Lower leg skin (tissue), 4 donors: ENCODE measurements around the gene FBN1. TPM values are rescaled to one million over a fixed set of nuclear protein-coding genes. Genes with fewer than 3 reads are reported as not detected.

Experiments used
- DNase-seq, 2 donors: peaks; one replicate each; pipeline ENCODE4 v3.0.0-alpha.2; 2019; ENCODE audit warnings: low spot score in 2 of 2
- H3K4me3 ChIP-seq: fragments of 200-600 bp; sonication (generic); 2 replicates; pipeline ENCODE4 v1.5.1; 2017; ENCODE audit warnings: mild to moderate bottlenecking, low read depth; ENCODE audit not compliant: poor library complexity, severe bottlenecking
- CTCF ChIP-seq, 3 donors: fragments of 450-650 bp; IDR thresholded peaks; one replicate each; pipeline ENCODE4 v1.5.1; 2016; ENCODE audit warnings: antibody characterized with exemption in 3 of 3, mild to moderate bottlenecking in 3 of 3, moderate library complexity in 2 of 3
- POLR2A ChIP-seq, 2 donors: fragments of 450-650 bp; IDR thresholded peaks; one replicate each; pipeline ENCODE4 v1.6.1; 2016 to 2017; ENCODE audit warnings: antibody characterized with exemption in 2 of 2, mild to moderate bottlenecking in 1 of 2, moderate library complexity in 1 of 2
- WGBS, 2 donors: methylation state at CpG; one replicate each; pipeline ENCODE4 v1.1.5; 2018; 5-methylcytosine and 5-hydroxymethylcytosine counted together
- intact Hi-C: fragments of 100-400 bp; cut with DNase I; formaldehyde crosslinking; loops from one replicate; pipeline ENCODE4 v1.15.0; 2023; ENCODE audit warnings: low total_unique reads
- total RNA-seq, 4 donors: library from RNA; depleted of rRNA; stranded (reverse); fragments of >200 nt; gene quantifications; one replicate each; pipeline ENCODE4 v1.1.0, GENCODE V29; 2016

FBN1 gene
- total RNA-seq, 4 donors from 2014 or later = 15.0 to 59.3 (median 24.0) TPM

DNA sequence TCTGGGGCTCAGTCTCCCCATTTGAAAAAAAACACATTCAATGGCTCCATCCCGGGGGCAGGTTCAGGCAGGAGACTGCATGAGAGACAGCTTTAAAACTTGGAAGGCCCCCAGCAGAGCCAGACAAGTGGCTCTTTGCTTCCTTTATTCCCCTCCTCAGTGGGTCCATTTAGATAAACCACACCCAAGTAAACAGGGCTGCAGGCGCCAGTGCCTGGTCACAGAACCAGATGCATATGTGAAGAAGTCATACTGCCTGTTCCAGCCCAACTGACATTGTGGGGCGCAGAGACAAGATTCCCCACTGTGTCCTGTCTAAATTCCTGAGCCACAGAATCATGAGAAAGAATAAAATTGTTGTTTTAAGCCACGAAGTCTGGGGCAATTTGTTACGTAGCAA lies 9.0 kb downstream of the FBN1 start:
- no peak for DNase-seq

DNA sequence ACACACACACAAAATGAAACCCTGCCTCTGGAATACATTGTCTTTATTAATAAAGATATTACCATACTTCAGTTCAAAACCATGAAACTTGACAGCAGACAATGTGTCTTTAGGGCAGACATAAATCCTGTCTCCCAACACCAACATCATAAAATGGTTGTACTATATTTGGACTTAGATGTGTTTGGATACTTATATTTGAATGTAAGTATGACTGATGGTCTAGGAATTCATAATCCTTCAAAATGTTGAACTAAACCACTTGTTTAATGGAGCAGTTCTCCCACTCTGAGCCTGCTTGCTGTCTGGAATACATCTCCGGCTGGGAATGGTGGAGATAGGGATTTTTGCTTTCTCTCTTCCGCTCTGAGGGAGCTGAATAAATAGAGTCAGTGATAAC lies 10.6 kb downstream of the FBN1 start:
- no peak for DNase-seq
- 76 to 83% methylated on average over 2 of the region's 2 CpGs for WGBS, 2 donors
- intact Hi-C loops = no loop called here
- no peak overlapping the region for H3K4me3 ChIP-seq
- TF ChIP-seq POLR2A (IDR thresholded peaks at IDR 0.05) (no peak), CTCF (IDR thresholded peaks at IDR 0.05) (no peak)

More for the DNA sequence above, 9.0 kb downstream of the FBN1 start:
- WGBS, 2 donors = 63 to 71% methylated on average over 5 of the region's 5 CpGs
- intact Hi-C loops = no loop called here
- TF ChIP-seq POLR2A (IDR thresholded peaks at IDR 0.05) (no peak), CTCF (IDR thresholded peaks at IDR 0.05) (no peak)
- no peak overlapping the region for H3K4me3 ChIP-seq

GRCh38 chr15:48634096-48634495 lies 11.4 kb downstream of the FBN1 start:
- 74 to 78% methylated on average over 3 of the region's 3 CpGs for WGBS, 2 donors
- no peak for TF ChIP-seq POLR2A (IDR thresholded peaks at IDR 0.05)
- no peak for TF ChIP-seq CTCF (IDR thresholded peaks at IDR 0.05)
- no peak for DNase-seq
- intact Hi-C loops = no loop called here
- no peak overlapping the region for H3K4me3 ChIP-seq

GRCh38 chr15:48632651-48633050 lies 12.9 kb downstream of the FBN1 start:
- no peak for DNase-seq
- TF ChIP-seq POLR2A (IDR thresholded peaks at IDR 0.05) = no peak
- no peak for TF ChIP-seq CTCF (IDR thresholded peaks at IDR 0.05)

DNA sequence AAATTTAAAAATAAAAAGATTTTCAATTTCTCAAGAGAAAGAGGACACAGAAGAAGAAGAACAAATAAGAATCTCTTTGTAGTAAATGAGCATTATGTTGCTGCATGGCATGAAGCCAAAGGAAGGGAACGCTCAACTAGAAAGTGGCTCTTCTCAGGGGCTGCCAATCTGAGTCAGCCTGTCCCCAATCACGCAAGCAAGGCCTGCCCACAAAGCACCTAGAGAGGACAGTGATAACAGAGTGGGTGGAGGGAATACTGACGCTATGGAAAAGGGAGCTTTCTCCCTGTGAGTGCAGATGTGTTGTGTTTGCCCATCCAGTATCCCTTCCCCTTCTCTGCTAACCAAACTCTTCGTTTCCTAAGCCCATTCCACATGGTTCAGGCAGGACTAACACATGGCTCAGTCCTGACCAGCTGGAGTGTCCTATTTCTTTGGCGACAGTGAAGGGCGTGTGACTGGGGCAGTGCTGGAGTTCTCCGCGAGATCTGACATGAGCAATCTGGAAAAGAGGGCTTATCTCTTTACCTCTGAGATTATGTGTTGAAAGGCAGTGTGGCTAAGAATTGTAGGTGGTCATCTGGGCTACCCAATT lies 14.2 kb downstream of the FBN1 start:
- DNase-seq = no peak
- no peak overlapping the region for H3K4me3 ChIP-seq
- TF ChIP-seq POLR2A (IDR thresholded peaks at IDR 0.05) (no peak), CTCF (IDR thresholded peaks at IDR 0.05) (no peak)
- WGBS, 2 donors = 65 to 72% methylated on average over 8 of the region's 8 CpGs
- intact Hi-C loops = no loop called here

More at GRCh38 chr15:48632651-48633050, 12.9 kb downstream of the FBN1 start:
- no peak overlapping the region for H3K4me3 ChIP-seq
- intact Hi-C loops = no loop called here
- 33 to 58% methylated on average over 1 of the region's 1 CpG for WGBS, 2 donors

GRCh38 chr15:48630245-48630644 lies 15.3 kb downstream of the FBN1 start:
- intact Hi-C loops = no loop called here
- no peak for TF ChIP-seq CTCF (IDR thresholded peaks at IDR 0.05)
- no peak for TF ChIP-seq POLR2A (IDR thresholded peaks at IDR 0.05)
- no peak for DNase-seq
- WGBS, 2 donors = 71 to 78% methylated on average over 1 of the region's 1 CpG
- no peak overlapping the region for H3K4me3 ChIP-seq
